ENCODE measurements around the gene PTPN6. TPM values are rescaled to one million over a fixed set of nuclear protein-coding genes. Genes with fewer than 3 reads are reported as not detected.
A peak's percentile ranks its signal among the peaks of the same experiment; 100 is the strongest.
"Not testable (repeated sequence)": the region's sequence is repeated elsewhere in the genome, so short reads cannot be mapped to it uniquely, and the experiment has no call there.

Gene PTPN6
- total RNA-seq, result 10 to 100 TPM; 19.8 to 42.3 (median 35.9) TPM

DNA sequence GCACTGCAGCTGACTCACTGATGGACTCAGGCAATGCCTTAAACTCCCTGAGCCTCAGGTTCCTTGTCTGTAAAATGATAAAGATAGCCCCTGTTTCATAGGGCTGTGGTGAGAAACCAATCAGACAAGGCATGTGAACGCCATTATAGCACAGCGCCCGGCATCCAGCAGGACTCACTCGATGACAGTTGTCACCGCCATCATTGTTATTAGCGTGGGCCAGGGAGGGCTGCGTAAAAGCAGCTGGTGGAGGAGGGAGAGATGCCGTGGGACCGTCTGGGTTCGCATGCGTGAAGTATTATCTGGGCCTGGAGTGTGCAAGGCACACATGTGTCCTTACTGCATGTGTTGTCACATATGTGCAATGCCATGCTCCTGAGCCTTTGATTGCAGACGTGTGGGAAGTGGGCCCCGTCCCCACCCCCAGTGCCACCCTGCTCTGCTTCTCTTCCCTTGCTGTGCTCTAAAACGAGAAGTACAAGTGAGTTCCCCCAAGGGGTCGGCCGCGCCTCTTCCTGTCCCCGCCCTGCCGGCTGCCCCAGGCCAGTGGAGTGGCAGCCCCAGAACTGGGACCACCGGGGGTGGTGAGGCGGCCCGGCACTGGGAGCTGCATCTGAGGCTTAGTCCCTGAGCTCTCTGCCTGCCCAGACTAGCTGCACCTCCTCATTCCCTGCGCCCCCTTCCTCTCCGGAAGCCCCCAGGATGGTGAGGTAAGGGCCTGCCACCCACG is at the start of gene PTPN6:
TSS of gene PTPN6 (plus strand) at position 546 of the 730 bp plus-strand sequence. CDS start at position 703, 157 bp downstream.
- DNase-seq (ENCODE audit: low spot score) (no peak), ATAC-seq (ENCODE audit: low FRiP score) (no peak)
- TF ChIP-seq, protein P1, sequence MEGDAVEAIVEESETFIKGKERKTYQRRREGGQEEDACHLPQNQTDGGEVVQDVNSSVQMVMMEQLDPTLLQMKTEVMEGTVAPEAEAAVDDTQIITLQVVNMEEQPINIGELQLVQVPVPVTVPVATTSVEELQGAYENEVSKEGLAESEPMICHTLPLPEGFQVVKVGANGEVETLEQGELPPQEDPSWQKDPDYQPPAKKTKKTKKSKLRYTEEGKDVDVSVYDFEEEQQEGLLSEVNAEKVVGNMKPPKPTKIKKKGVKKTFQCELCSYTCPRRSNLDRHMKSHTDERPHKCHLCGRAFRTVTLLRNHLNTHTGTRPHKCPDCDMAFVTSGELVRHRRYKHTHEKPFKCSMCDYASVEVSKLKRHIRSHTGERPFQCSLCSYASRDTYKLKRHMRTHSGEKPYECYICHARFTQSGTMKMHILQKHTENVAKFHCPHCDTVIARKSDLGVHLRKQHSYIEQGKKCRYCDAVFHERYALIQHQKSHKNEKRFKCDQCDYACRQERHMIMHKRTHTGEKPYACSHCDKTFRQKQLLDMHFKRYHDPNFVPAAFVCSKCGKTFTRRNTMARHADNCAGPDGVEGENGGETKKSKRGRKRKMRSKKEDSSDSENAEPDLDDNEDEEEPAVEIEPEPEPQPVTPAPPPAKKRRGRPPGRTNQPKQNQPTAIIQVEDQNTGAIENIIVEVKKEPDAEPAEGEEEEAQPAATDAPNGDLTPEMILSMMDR (IDR thresholded peaks at IDR 0.05), result no peak

DNA sequence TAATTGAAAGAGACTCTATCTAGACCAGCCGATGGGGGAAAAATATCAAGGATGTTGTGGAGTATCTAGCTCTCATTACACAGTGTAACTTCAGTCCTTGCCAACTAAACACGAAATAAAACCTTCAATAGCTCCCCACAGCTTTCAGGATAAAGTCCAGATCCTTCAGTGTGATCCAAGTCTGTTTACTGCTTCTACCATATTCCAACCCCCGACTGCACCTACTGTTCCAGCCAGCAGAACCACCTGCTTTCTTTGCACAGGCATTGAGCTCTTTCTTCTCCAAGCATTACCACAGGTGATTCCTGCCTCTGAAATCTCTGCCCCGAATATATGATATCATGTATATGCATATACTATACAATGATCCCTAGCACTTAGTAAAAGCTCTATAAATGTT is 48.7 kb upstream of the PTPN6 start:
- DNase-seq (ENCODE audit: low spot score) (no peak), ATAC-seq (ENCODE audit: low FRiP score) (no peak)
- TF ChIP-seq, protein P1 (IDR thresholded peaks at IDR 0.05), result no peak

DNA sequence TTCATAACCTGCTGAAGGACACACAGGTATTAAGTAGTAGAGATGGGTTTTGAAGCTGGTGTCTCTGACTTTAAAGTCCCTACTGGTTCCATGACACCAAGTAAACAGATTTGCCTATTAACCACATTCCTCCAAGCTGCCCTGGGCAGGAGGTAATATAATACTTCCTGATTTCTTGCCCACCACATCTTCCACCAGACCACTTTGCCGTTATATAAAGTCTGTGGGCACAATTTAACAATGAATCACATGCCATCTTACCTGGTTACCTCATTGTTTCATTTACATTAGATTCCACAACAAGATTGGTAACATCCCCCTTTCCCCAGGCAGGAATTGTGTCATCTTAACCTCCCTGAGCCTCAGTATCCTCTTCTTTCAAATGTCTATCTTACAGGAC is 47.4 kb upstream of the PTPN6 start:
- ATAC-seq (ENCODE audit: low FRiP score) (no peak), DNase-seq (ENCODE audit: low spot score) (no peak)
- TF ChIP-seq, protein P1 (IDR thresholded peaks at IDR 0.05), result no peak

DNA sequence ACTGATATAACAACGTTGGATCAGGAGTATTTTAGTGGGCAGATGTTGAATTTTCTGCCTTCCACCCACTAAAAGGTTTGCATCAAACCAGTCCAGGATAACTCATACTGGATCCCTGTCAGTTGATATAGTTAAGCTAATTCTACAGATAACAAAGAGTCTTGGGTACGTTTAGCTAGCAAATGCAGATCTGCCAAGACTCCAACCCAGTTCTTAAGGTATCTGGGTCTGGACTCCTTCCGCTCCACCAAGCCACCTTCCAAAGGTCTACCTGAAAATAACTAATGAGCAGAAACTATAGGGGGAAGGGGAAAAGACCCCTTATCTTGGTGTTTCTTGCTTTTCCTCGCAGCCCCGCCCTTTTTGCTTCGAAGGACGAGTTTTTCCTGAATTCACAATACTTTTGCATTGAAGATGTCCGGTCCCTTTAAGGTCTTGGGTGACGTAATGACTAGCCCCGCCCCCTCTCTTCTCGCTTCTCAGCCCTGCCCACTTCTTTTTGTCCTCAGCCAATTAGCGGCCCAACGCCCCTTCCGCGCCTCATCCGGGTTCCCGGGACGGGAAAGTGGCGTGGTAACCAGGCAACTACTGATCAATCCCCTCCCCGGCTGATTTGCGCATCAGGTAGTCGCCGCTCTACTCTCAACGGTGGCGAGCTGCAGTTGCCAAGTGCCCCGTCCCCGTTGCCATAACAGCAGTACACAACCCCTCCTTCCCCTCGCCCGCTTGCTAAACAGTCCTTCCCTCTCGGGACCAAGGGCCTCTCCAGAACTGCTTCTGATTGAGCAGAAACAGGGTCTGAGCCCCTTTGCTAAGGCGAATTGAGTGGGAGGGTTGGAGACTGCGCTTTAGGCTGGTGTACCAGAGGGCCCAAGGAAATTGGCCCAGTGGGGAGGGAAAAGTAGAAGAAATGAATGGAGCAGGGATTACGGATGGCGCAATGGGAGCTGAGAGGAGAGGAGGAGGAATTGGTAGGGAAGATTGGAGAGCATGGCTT is 46.6 kb upstream of the PTPN6 start, which contains the start of gene LRRC23:
TSS of gene LRRC23 (plus strand) at position 543 of the 997 bp plus-strand sequence. CDS start 812 bp downstream, outside the sequence.
- DNase-seq (ENCODE audit: low spot score) (peak; percentile 98), ATAC-seq (ENCODE audit: low FRiP score) (peak; percentile 93)
- TF ChIP-seq, protein P1 (IDR thresholded peaks at IDR 0.05), result no peak

DNA sequence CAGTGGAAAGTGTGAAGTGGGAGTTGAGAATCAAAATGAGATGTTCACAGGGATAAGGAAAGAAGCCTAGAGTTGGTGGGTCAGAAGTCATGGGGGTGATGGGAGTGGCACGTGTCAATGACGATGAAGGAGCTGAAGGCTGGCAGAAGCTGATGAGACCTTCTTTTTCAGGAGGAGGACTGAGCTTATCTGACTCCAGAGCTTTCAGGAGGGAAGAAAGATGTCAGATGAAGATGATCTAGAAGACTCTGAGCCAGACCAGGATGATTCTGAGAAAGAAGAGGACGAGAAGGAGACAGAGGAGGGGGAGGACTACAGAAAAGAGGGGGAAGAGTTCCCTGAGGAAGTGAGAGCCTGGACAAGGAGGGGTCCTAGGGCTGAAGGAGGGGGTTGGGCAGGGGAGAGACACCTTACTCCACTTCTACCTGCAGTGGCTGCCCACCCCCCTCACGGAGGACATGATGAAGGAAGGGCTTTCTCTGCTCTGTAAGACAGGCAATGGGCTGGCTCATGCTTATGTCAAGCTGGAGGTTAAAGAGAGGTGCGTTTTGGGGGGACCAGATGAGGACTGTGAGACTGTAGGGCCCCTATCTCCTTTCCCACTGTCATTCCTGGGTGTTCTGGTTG is 45.6 kb upstream of the PTPN6 start:
- DNase-seq (ENCODE audit: low spot score) (no peak), ATAC-seq (ENCODE audit: low FRiP score) (no peak)
- TF ChIP-seq, protein P1 (IDR thresholded peaks at IDR 0.05), result no peak

DNA sequence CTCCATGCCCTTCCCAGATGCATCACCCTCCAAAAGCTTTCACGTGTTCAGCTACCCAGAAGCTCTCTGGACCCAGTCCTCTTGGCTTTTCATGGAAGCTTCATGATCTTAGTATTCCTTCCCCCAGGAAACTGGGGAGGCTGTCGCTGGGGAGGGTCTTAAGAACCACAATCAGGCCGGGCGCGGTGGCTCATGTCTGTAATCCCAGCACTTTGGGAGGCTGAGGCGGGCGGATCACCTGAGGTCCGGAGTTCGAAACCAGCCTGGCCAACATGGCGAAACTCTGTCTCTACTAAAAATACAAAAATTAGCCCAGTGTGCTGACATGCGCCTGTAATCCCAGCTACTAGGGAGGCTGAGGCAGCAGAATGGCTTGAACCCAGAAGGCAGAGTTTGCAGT is 43.0 kb upstream of the PTPN6 start:
- not testable (repeated sequence) for ATAC-seq (ENCODE audit: low FRiP score); DNase-seq (ENCODE audit: low spot score)

Measured in omental fat pad (tissue), 4 donors.